ENCODE data around the gene STT3A. TPM values are rescaled to one million over a fixed set of nuclear protein-coding genes. Genes with fewer than 3 reads are reported as not detected.

The STT3A gene
- total and polyA plus RNA-seq, 2 of the 13 experiments (the other 11 are each of a cell fraction or from before 2014, with no cell fraction given) = 229 to 319 TPM

DNA sequence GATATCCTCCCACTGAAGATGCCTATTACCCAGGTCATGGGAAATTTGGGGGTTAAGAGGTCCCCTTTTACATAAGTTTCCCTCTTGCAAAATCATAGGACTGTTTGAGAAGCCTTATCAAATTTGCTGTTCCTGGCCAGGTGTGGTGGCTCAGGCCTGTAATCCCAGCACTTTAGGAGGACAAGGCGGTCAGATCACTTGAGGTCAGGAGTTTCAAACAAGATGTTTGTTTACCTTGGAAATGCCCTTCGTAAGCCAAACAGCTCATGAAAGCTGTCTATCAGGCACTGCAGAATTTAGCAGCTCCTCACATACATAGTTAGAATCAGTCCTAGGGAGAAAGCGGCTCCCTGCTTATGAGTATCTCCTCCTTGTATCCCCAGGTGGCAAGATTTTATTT lies 28.3 kb upstream of the STT3A start (continued):
- no peak for TF ChIP-seq ZNF180 (CRISPR knock-in tag; IDR thresholded peaks at IDR 0.05; ENCODE audit: borderline replicate concordance, low read depth)

DNA sequence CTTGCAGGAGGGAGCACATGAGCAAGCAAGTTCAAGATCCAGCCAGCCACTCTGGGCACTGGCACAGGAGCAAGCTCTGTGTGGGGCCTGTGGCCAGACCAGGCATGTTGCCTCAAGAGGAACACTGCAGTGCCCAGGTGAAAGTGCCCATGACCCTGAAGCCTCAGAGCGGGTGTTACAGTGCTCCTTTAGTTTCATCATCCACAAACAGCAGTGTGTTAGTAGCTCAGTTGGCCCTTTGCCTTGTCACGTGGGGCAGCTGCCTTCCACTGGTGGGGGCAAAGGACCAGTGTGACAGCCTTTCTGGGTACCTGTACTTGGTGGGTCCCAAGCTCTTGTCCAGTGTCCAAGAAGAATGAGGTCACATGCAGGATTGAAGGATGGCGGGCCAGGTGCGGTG lies 26.4 kb upstream of the STT3A start:
- Histone ChIP-seq H3K36me3 (replicated peaks in 1 of 2; ENCODE audit: control insufficient read depth in 1 of 2, insufficient read depth in 2 of 2, low read length in 2 of 2) (no peaks in the 10 kb centered on the region), H4K20me1 (ENCODE audit: insufficient read depth, low read length) (0 out of 2 replicates have a peak, but pooled peaks cover 5% of the 10 kb centered on the region), H3K9me3 (ENCODE audit: low read length) (no peaks in the 10 kb centered on the region), H3K79me2 (ENCODE audit: insufficient read depth, low read length) (peaks cover 19% of the 10 kb centered on the region), H3K4me1 (ENCODE audit: insufficient read depth, low read length) (peaks cover 59% of the 10 kb centered on the region), H2AFZ (ENCODE audit: low read length) (no peak overlapping the region), H3K9ac (ENCODE audit: insufficient read depth, low read depth, low read length) (no peak overlapping the region), H3K27me3 (ENCODE audit: control insufficient read depth in 1 of 2, insufficient read depth in 2 of 2, low read length in 2 of 2) (no peaks in the 10 kb centered on the region; a peak in 1 of 5 replicates), H3K4me3 (replicated peaks in 1 of 3; ENCODE audit: insufficient read depth in 1 of 3, low read depth in 2 of 3, low read length in 3 of 3) (no peak overlapping the region), H3K27ac (ENCODE audit: extremely low read length, insufficient read depth, low read length) (no peak overlapping the region), H3K4me2 (ENCODE audit: low read depth, low read length) (0 out of 2 replicates have a peak overlapping the region, but pooled peaks have one; percentile 24)
- ATAC-seq (no peak), DNase-seq (ENCODE audit: low spot score) (no peak), FAIRE-seq (no peak)
- in situ Hi-C loops (cut with HindIII; ENCODE audit: extremely low pct_ligation_motif_present, low pct_unique_long_range_greater_than_20kb) (no loop called here), intact Hi-C loops (cut with micrococcal nuclease; ENCODE audit: unreplicated experiment) (no loop called here)
- ChIA-PET CTCF (ENCODE audit: low intra/inter-chr PET ratio, low total read pairs) (no interaction called here), POLR2A (interaction anchor here (0.9 to 1.3 kb wide), 2 partner anchors 12 to 26 kb away, joined by 4 to 5 read pairs; partner anchors contain the start of gene STT3A)
- 73% methylated on average over 3 of the region's 4 CpGs for WGBS (ENCODE audit: low lambda C conversion rate)
- no TSS peak for BruUV-seq (replicated peaks)
- TF ChIP-seq ZNF572 (CRISPR knock-in tag; IDR thresholded peaks at IDR 0.05) (no peak), CEBPG (CRISPR knock-in tag; IDR thresholded peaks at IDR 0.05) (peak; percentile 21; the same call in 1 of the 2 replicates), ZBTB7A (CRISPR knock-in tag; IDR thresholded peaks at IDR 0.05) (no peak), ZNF138 (CRISPR knock-in tag; IDR thresholded peaks at IDR 0.05; ENCODE audit: low read depth) (no peak), ZMYM3 (CRISPR knock-in tag; IDR thresholded peaks at IDR 0.05) (no peak), ZMYM4 (CRISPR knock-in tag; IDR thresholded peaks at IDR 0.05) (peak; percentile 23; the same call in 1 of the 2 replicates), THAP11 (CRISPR knock-in tag; IDR thresholded peaks at IDR 0.05) (peak; percentile 30; the same call in 1 of the 2 replicates), ATM (IDR thresholded peaks at IDR 0.05; ENCODE audit: borderline replicate concordance) (no peak), ZNF709 (CRISPR knock-in tag; IDR thresholded peaks at IDR 0.05) (no peak), REPIN1 (CRISPR knock-in tag; IDR thresholded peaks at IDR 0.05; ENCODE audit: borderline replicate concordance, low read depth) (no peak), POLR2A (IDR thresholded peaks at IDR 0.05; ENCODE audit: insufficient read depth in 1 of 2, low read depth in 2 of 2, low read length in 2 of 2) (no peak), ETV5 (CRISPR knock-in tag; IDR thresholded peaks at IDR 0.05; ENCODE audit: borderline replicate concordance) (no peak), HOXA5 (CRISPR knock-in tag; IDR thresholded peaks at IDR 0.05) (no peak), ZNF121 (CRISPR knock-in tag; IDR thresholded peaks at IDR 0.05) (0 out of 2 replicates have a peak, but pooled peaks have one; percentile 21), CAMTA2 (CRISPR knock-in tag; IDR thresholded peaks at IDR 0.05; ENCODE audit: borderline replicate concordance) (no peak), FOXM1 (CRISPR knock-in tag; IDR thresholded peaks at IDR 0.05) (no peak), ARNT (IDR thresholded peaks at IDR 0.05) (no peak), STAG1 (CRISPR knock-in tag; IDR thresholded peaks at IDR 0.05) (no peak), ZBTB7B (CRISPR knock-in tag; IDR thresholded peaks at IDR 0.05) (no peak), ZNF691 (CRISPR knock-in tag; IDR thresholded peaks at IDR 0.05; ENCODE audit: borderline replicate concordance, low read depth) (peak; percentile 75), ZNF652 (CRISPR knock-in tag; IDR thresholded peaks at IDR 0.05; ENCODE audit: borderline replicate concordance, low read depth) (no peak), PLRG1 (conservative IDR thresholded peaks at IDR 0.05) (no peak)
- TF ChIP-seq, protein P1, sequence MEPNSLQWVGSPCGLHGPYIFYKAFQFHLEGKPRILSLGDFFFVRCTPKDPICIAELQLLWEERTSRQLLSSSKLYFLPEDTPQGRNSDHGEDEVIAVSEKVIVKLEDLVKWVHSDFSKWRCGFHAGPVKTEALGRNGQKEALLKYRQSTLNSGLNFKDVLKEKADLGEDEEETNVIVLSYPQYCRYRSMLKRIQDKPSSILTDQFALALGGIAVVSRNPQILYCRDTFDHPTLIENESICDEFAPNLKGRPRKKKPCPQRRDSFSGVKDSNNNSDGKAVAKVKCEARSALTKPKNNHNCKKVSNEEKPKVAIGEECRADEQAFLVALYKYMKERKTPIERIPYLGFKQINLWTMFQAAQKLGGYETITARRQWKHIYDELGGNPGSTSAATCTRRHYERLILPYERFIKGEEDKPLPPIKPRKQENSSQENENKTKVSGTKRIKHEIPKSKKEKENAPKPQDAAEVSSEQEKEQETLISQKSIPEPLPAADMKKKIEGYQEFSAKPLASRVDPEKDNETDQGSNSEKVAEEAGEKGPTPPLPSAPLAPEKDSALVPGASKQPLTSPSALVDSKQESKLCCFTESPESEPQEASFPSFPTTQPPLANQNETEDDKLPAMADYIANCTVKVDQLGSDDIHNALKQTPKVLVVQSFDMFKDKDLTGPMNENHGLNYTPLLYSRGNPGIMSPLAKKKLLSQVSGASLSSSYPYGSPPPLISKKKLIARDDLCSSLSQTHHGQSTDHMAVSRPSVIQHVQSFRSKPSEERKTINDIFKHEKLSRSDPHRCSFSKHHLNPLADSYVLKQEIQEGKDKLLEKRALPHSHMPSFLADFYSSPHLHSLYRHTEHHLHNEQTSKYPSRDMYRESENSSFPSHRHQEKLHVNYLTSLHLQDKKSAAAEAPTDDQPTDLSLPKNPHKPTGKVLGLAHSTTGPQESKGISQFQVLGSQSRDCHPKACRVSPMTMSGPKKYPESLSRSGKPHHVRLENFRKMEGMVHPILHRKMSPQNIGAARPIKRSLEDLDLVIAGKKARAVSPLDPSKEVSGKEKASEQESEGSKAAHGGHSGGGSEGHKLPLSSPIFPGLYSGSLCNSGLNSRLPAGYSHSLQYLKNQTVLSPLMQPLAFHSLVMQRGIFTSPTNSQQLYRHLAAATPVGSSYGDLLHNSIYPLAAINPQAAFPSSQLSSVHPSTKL (CRISPR knock-in tag; IDR thresholded peaks at IDR 0.05) = 0 out of 2 replicates have a peak, but pooled peaks have one; percentile 28
